ENCODE data around the gene SLC13A3.
A peak's percentile ranks its signal among the peaks of the same experiment; 100 is the strongest.

Gene SLC13A3

DNA sequence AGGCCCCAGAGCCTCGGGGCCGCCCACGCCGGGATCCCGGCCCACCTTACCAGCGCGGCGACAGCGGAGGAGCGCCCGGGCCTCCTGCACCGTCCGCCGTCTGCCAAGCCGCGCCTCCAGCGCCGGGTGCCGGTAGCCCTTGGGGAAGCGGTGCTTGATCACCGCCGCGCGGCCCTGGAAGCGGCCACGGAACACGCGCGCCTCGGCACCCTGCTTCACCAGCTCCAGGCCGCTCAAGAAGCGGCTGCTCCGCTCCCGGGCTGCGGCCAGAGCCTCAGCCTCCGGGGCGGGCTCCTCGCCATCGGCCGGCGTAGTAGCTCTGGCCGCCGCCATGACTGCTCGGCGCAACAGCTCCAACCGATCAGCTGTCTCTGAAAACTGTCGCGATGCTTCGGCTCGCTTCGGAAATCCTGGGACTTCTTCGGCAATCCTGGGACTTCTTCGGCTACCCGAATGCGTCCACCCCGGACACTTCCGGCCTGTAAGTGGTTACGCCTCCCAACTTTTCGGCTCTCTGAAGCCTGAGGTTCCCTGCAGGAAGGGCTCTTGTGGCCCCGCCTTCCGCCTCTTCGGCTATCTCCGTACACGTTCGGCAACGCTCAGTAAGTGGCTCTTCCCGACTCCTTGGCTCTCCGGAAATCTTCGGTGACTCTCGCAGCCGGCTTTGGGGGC is 38.0 kb upstream of the SLC13A3 start, which contains the start of gene TP53RK:
TSS of gene TP53RK (minus strand) at position 363 of the 672 bp plus-strand sequence. CDS start at position 333, 30 bp downstream.
- peak within 1 kb of the TSS; percentile 96 for H3K27ac Mint-ChIP-seq
- peak within 1 kb of the TSS; percentile 94 for H3K4me3 Mint-ChIP-seq

DNA sequence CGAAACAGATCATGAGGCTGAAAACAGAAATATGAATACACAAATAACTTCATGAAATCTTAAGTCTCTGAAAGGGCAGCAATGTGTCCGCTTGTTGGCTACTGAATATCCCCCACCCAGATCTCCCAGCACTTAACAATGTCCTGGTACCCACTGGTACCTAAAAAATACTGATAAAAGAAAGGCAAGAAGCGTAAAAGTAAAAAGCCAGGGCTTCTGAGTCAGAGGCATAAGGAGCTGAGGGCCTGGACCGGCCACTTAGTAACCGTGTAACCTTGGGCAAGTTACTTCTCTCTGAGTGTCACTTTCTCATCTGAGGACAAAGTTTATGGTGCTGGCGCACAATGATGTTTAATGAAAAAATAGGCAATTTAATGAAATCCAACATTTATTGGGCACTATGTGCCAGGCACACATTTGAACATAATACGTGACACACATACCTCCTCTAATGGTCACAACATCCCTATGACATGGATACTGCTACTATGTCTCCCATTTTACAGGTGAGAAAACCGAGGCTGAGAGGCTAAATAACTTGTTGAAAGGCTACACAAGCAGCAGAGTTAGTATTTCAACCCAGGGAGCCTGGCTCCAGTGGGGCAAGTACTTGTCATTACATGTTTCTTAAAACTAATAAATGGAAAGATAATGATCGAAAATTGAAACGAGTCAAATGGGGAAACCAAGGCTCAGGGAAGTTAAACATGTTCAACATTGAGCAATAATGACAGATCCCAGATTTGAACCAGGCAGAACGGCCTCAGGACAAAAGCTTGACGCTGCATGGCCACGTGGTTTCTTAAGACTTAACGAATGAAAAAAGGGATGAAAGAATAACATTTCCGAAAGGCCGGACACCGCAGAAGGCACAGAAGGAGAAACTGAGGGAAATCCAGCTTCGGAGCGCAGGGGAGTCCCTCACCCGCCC is 37.2 kb upstream of the SLC13A3 start:
- Mint-ChIP-seq H3K27me3 (ENCODE audit: low read depth, poor library complexity) (peaks cover 3% of the 10 kb centered on the region), H3K27ac (peak overlapping the region; percentile 96), H3K36me3 (ENCODE audit: low read depth) (peaks cover 26% of the 10 kb centered on the region), H3K4me1 (peaks cover 38% of the 10 kb centered on the region), H3K4me3 (peak overlapping the region; percentile 94), H3K9me3 (peaks cover 19% of the 10 kb centered on the region)
- no peak for DNase-seq
- TF ChIP-seq, protein P1, sequence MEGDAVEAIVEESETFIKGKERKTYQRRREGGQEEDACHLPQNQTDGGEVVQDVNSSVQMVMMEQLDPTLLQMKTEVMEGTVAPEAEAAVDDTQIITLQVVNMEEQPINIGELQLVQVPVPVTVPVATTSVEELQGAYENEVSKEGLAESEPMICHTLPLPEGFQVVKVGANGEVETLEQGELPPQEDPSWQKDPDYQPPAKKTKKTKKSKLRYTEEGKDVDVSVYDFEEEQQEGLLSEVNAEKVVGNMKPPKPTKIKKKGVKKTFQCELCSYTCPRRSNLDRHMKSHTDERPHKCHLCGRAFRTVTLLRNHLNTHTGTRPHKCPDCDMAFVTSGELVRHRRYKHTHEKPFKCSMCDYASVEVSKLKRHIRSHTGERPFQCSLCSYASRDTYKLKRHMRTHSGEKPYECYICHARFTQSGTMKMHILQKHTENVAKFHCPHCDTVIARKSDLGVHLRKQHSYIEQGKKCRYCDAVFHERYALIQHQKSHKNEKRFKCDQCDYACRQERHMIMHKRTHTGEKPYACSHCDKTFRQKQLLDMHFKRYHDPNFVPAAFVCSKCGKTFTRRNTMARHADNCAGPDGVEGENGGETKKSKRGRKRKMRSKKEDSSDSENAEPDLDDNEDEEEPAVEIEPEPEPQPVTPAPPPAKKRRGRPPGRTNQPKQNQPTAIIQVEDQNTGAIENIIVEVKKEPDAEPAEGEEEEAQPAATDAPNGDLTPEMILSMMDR (IDR thresholded peaks at IDR 0.05), result no peak

More for the DNA sequence above, 38.0 kb upstream of the SLC13A3 start, which contains the start of gene TP53RK:
- Mint-ChIP-seq H3K9me3 (peaks cover 19% of the 10 kb centered on the region), H3K4me1 (peaks cover 30% of the 10 kb centered on the region), H3K27me3 (ENCODE audit: low read depth, poor library complexity) (peaks cover 3% of the 10 kb centered on the region), H3K36me3 (ENCODE audit: low read depth) (peaks cover 26% of the 10 kb centered on the region)
- TF ChIP-seq, protein P1 (IDR thresholded peaks at IDR 0.05), result peak; percentile 20
- DNase-seq, result peak; percentile 99

DNA sequence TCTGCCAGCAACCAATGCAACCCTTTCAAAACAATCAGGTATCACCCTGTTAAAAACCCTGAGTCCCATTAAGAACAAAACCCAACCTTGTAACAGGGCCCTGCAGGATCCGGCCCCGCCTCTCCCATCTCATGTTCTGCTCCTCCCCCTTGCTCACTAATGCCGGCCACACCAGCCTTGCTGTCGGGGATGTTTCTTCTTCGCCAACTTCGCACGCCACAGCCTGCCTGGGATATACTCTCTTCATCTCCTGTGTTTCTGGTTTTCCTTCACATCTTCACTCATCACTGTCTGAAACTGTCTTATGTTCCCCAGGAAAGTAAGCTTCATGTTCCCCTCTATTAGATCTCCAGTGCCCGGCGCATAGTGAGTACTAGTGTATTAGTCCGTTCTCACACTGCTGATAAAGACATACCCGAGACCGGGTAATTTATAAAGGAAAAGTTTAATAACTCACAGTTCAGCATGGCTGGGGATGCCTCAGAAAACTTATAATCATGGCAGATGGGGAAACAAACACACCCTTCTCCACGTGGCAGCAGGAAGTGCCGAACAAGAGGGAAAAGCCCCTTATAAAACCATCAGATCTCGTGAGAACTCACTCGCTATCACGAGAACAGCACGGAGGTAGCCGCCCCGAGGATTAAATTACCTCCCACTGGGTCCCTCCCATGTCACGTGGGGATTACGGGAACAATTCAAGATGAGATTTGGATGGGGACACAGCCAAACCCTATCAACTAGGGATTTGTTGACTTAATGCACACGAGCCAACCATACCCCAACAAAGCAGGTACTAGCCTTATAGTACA is 32.9 kb upstream of the SLC13A3 start:
- peaks cover 38% of the 10 kb centered on the region for H3K36me3 Mint-ChIP-seq (ENCODE audit: low read depth)
- peak overlapping the region; percentile 85 for H3K4me3 Mint-ChIP-seq
- TF ChIP-seq, protein P1 (IDR thresholded peaks at IDR 0.05), result no peak
- H3K27me3 Mint-ChIP-seq (ENCODE audit: low read depth, poor library complexity), result peaks cover 1% of the 10 kb centered on the region
- peaks cover 4% of the 10 kb centered on the region for H3K9me3 Mint-ChIP-seq
- peak overlapping the region; percentile 83 for H3K27ac Mint-ChIP-seq
- peak; percentile 67 for DNase-seq
- peaks cover 45% of the 10 kb centered on the region for H3K4me1 Mint-ChIP-seq

DNA sequence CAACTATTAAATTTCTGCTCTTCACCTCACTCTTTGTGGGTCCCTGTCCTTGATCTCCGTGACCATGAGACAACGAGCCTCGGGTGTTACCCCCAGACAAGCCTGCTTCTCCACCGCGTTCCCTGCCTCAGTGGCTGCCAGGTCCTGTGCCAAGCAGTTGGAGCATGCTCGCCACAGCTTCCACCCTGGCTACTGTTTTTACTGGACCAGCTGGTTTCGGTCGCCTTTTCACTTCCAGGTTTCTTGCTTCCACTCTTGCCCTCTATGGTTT is 32.3 kb upstream of the SLC13A3 start:
- Mint-ChIP-seq H3K36me3 (ENCODE audit: low read depth) (peaks cover 43% of the 10 kb centered on the region), H3K4me1 (peaks cover 45% of the 10 kb centered on the region), H3K9me3 (peaks cover 4% of the 10 kb centered on the region), H3K27ac (peak overlapping the region; percentile 83), H3K4me3 (peak overlapping the region; percentile 85), H3K27me3 (ENCODE audit: low read depth, poor library complexity) (peaks cover 3% of the 10 kb centered on the region)
- no peak for DNase-seq
- TF ChIP-seq, protein P1 (IDR thresholded peaks at IDR 0.05), result no peak

DNA sequence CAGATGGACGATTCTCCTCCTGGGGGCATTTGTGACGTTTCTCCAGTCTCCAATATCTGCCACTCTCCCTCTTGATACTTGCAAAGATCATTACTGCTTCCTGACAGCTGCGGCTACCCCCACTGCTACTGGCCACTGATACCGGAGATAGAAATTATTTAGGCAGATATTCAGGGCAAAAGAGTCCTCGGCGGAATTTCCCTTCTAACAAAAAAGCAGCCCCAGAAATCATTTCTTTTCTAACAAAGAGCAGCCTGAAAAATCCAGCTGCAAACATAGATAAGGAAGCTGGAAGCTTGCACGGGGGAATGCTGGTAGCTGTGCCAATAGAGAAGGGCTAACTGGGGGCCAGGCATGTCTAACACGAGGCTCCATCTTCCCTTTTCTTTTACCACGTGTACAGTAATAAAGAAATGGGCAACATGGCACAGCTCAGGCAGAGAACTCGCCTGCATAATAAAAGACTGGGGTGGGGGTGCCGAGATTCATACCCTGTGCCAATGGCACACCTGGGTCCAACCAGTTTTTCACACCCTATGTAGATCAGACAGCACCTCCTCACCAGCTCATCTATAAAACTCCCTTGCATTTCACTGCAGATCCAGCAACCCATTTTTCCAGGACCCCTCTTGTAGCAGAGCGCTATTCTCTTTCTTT is 31.9 kb upstream of the SLC13A3 start:
- H3K27ac Mint-ChIP-seq, result no peak overlapping the region
- H3K4me1 Mint-ChIP-seq, result peaks cover 41% of the 10 kb centered on the region
- peak overlapping the region; percentile 85 for H3K4me3 Mint-ChIP-seq
- TF ChIP-seq, protein P1 (IDR thresholded peaks at IDR 0.05), result no peak
- peaks cover 3% of the 10 kb centered on the region for H3K27me3 Mint-ChIP-seq (ENCODE audit: low read depth, poor library complexity)
- peaks cover 48% of the 10 kb centered on the region for H3K36me3 Mint-ChIP-seq (ENCODE audit: low read depth)
- DNase-seq, result no peak
- H3K9me3 Mint-ChIP-seq, result peaks cover 4% of the 10 kb centered on the region
